Skeletal muscle tissue (tissue), 4 donors: Measurements from ENCODE around the gene NOM1. TPM values are rescaled to one million over a fixed set of nuclear protein-coding genes. Genes with fewer than 3 reads are reported as not detected.

Source experiments
- H3K27ac ChIP-seq: one replicate; pipeline ENCODE4 v1.7.0; 2013; ENCODE audit warnings: mild to moderate bottlenecking, low read depth, low read length, inconsistent platforms
- H3K27me3 ChIP-seq, 3 donors: one replicate each; pipeline ENCODE4 v1.7.0; 2013; ENCODE audit warnings: low read length in 3 of 3; ENCODE audit not compliant: control insufficient read depth in 3 of 3, insufficient read depth in 3 of 3
- H3K36me3 ChIP-seq, 3 donors: one replicate each; pipeline ENCODE4 v1.7.0; 2013; ENCODE audit warnings: low read length in 3 of 3; ENCODE audit not compliant: control insufficient read depth in 3 of 3, insufficient read depth in 3 of 3
- H3K4me1 ChIP-seq, 3 donors: one replicate each; pipeline ENCODE4 v1.7.0; 2013; ENCODE audit warnings: low read length in 3 of 3, mild to moderate bottlenecking in 3 of 3; ENCODE audit not compliant: control insufficient read depth in 3 of 3, insufficient read depth in 3 of 3
- H3K4me3 ChIP-seq, 3 donors: one replicate each; pipeline ENCODE4 v1.7.0; 2013; ENCODE audit warnings: low read length in 3 of 3
- H3K9ac ChIP-seq, 3 donors: one replicate each; pipeline ENCODE4 v1.7.0; 2013; ENCODE audit warnings: low read length in 3 of 3, mild to moderate bottlenecking in 3 of 3, moderate library complexity in 2 of 3, low read depth in 1 of 3
- H3K9me3 ChIP-seq, 3 donors: one replicate each; pipeline ENCODE4 v1.7.0; 2013; ENCODE audit warnings: low read length in 3 of 3; ENCODE audit not compliant: control insufficient read depth in 3 of 3
- total RNA-seq: library from RNA; depleted of rRNA; stranded (reverse); fragments of >200 nt; gene quantifications from one replicate; pipeline ENCODE4 v1.2.3, GENCODE V29; 2014
- donor health status: Osteomylitis.

The NOM1 gene
- total RNA-seq, 1 donor from 2014 or later = 17.2 TPM

GRCh38 chr7:156975620-156976019, 26.1 kb downstream of the NOM1 start:
- H3K9me3 ChIP-seq = no peaks in the 10 kb centered on the region
- H3K4me1 ChIP-seq = peaks cover 0 to 4% (median 3%) of the 10 kb centered on the region in 3 donors
- no peak overlapping the region for H3K4me3 ChIP-seq
- peaks cover 0 to 11% (median 2%) of the 10 kb centered on the region in 3 donors for H3K36me3 ChIP-seq
- H3K27ac ChIP-seq = no peak overlapping the region
- no peaks in the 10 kb centered on the region for H3K27me3 ChIP-seq
- H3K9ac ChIP-seq = no peak overlapping the region

GRCh38 chr7:156979007-156979606, 29.6 kb downstream of the NOM1 start:
- no peak overlapping the region for H3K4me3 ChIP-seq
- H3K36me3 ChIP-seq = no peaks in the 10 kb centered on the region
- no peaks in the 10 kb centered on the region for H3K27me3 ChIP-seq
- no peaks in the 10 kb centered on the region for H3K9me3 ChIP-seq
- no peaks in the 10 kb centered on the region for H3K4me1 ChIP-seq
- H3K9ac ChIP-seq = no peak overlapping the region
- no peak overlapping the region for H3K27ac ChIP-seq

- Histone ChIP-seq H3K27ac (no peak overlapping the region), H3K9me3 (no peaks in the 10 kb centered on the region), H3K4me3 (no peak overlapping the region), H3K36me3 (no peaks in the 10 kb centered on the region), H3K9ac (no peak overlapping the region), H3K27me3 (no peaks in the 10 kb centered on the region), H3K4me1 (peaks cover 0 to 2% (median 2%) of the 10 kb centered on the region in 3 donors)
Measured at GRCh38 chr7:156979711-156980110, 30.2 kb downstream of the NOM1 start.

DNA sequence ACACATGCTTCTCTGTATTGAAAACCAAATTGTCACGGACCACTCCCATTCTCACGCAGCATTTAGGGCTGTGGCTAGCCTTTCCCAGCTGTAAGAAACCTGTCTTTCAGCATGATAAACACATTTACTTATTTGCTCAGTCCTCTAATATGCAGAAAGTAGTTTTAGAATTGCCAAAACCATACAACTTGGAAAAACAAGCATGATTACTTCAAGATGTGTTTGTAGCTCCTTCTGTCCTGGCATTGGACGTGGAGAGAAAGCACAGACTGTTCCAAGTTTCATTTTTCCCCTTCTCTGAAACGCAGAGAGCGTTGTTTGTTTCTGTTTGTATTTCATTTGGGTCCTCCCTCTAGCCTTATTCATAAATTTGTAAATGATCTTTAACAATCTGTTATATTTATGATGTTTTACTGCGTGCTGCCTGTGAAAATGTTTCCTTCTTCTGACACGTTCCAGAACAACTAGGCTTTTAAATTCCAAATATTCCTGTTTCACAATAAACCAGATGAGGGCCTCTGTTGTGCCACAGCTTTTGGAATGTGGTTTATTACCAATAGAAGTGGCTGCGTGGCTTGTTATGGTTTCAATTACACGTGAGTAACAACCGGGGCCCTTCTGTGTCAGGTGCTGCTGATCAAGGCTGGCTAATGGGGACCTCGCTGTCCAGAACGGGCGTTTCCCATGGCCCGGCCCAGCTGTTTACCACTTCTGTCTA, 34.8 kb downstream of the NOM1 start:
- Histone ChIP-seq H3K4me3 (peak overlapping the region; percentile 4 to 51 (median 12)), H3K9me3 (no peaks in the 10 kb centered on the region), H3K4me1 (peaks cover 5 to 8% (median 6%) of the 10 kb centered on the region in 3 donors), H3K27me3 (no peaks in the 10 kb centered on the region), H3K9ac (peak overlapping the region; percentile 4 to 59 (median 17)), H3K36me3 (no peaks in the 10 kb centered on the region), H3K27ac (peak overlapping the region; percentile 12)

DNA sequence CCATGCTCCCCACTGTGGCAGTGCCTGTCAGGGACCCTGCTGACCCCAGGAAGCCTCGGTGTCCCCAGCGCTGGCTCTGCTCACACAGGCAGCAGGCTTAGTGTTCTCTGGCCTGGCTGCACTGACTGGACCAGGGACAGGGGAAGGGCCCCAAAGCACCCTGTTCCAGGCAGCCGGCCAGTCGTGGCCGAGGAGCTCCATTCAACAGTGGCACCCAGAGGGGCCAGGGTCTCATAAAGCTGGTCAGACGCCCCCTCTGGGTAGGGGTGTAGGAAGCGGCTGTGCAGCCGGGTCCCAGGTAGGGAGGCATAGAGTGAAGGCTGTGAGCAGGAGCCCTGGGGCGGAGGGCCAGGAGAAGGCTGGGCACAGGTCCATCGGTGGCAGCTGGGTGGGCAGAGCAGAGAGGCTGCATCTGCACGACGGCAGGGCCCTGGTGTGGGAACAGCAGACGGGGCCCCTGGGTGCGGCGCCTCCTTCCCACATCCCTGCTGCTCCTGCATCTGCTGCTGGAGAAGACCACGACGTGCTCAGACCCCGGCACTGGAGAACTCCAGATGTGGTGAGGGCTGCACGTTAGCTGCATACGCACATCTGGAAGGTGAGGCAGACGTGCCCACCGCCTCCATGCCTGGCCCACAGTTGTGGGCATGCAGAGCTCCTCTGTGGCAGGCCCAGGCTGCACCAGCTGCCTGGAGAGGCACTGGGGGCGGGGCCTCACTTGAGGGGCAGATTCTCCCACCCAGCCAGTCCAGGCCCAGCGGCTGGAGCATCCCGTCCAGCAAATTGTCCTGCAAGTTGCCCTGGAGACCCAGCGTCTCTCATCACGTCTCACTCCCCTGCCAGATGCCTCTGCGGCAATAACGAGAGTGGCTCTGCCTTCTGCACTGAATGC, 35.8 kb downstream of the NOM1 start:
- Histone ChIP-seq H3K27ac (no peak overlapping the region), H3K4me1 (peaks cover 5 to 8% (median 6%) of the 10 kb centered on the region in 3 donors), H3K36me3 (no peaks in the 10 kb centered on the region), H3K4me3 (peak overlapping the region in 1 of 3 donors; percentile 4), H3K9me3 (no peaks in the 10 kb centered on the region), H3K27me3 (peaks cover 0 to 5% (median 3%) of the 10 kb centered on the region in 3 donors), H3K9ac (peak overlapping the region in 1 of 3 donors; percentile 4)

DNA sequence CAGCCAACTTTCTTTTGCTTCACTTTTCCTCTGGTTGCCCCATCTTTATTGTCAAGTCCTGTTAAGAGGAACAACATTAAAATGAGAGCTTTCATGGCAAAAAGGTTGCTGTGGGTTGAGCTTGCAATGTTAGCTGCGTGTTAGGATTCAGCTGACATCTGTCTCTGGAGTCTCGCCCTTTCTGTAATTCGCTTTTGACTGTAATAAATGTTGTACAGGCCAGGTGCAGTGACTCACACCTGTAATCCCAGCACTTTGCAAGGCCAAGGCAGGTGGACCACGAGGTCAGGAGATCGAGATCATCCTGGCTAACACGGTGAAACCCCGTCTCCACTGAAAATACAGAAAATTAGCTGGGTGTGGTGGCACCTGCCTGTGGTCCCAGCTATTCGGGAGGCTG, 36.9 kb downstream of the NOM1 start:
- Histone ChIP-seq H3K9me3 (no peaks in the 10 kb centered on the region), H3K36me3 (no peaks in the 10 kb centered on the region), H3K4me1 (peaks cover 5 to 8% (median 6%) of the 10 kb centered on the region in 3 donors), H3K27me3 (peaks cover 0 to 8% (median 6%) of the 10 kb centered on the region in 3 donors), H3K9ac (no peak overlapping the region), H3K27ac (no peak overlapping the region), H3K4me3 (no peak overlapping the region)

DNA sequence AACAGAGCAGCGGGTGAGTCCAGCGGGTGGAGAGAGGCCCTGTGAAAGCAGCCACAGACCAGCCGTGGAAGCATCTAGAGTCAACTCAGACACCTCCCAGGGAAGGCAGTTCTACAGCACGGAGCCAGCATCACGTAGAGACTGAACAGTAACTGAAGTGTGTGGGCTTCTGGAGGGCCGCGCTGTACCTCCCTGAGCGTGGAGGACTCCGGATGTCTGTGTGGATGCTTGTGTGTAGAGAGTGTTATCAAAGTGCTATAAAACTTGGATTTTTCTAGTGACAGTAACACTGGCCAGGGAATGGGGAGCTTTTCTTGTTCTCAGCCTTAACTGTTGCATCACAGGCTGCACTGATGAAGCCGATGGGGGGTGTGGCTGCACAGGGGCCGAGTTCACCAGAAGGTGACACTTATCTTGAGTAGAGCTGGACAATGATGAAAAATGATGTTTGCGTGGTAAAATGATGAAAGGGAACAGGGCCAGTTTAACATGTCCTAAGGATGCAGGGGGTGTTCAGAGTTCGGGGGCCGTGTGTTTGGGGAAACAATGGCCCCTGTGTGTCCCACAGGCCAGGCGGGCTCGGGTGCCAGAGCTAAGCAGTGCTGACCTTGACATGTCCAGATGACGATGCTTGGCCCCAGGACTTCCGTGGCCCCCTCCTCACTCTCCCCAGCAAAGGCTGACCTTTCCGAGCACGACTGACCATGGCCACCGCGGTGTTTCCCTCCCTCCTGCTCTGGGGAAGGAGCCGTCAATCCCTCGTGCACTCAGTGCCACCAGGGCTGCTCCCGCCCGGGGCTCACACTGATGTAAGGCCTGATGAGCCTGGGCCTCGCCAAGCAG, 39.1 kb downstream of the NOM1 start:
- H3K9me3 ChIP-seq = no peaks in the 10 kb centered on the region
- H3K36me3 ChIP-seq = no peaks in the 10 kb centered on the region
- H3K9ac ChIP-seq = no peak overlapping the region
- peaks cover 12 to 24% (median 23%) of the 10 kb centered on the region in 3 donors for H3K27me3 ChIP-seq
- H3K27ac ChIP-seq = no peak overlapping the region
- no peak overlapping the region for H3K4me3 ChIP-seq
- H3K4me1 ChIP-seq = peaks cover 5 to 8% (median 6%) of the 10 kb centered on the region in 3 donors

DNA sequence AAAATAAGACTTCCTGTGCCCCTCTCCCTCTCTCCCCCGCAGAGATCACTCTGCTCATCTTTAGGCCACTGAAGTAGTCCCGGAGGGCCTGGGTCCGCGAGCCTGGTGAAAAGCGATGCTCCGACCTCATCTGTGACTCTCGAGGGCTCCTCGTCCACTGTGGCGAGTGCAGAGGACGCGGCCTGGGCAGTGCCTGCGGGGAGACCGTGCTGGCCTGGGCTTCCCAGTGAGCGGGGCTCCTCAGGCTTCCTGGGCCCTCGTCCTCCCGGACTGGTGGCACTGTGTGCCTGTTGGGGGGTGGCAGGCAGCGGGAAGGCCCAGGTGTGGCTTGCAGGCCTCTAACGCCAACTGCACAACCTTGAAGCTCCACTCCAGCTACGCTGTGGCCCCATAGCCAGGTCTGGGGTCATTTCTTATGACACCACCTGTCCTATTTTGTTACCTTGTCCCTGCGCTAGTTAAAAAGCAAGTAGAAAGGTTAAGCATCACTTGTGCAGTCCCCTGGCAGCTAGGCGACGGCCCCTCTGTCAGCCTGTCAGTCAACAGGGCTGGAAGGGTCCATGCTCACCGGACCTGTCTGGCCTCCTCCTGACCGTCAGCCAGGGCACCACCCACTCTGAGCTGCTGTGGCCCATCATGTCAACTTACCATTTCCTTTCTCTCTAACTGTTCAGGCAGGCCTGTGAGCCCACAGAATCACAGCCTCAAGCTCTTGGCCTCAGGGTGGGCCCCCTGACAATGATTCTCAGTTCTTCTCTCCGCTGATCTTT, 40.4 kb downstream of the NOM1 start:
- no peaks in the 10 kb centered on the region for H3K9me3 ChIP-seq
- no peak overlapping the region for H3K9ac ChIP-seq
- peaks cover 2 to 4% (median 3%) of the 10 kb centered on the region in 3 donors for H3K4me1 ChIP-seq
- peaks cover 12 to 28% (median 23%) of the 10 kb centered on the region in 3 donors for H3K27me3 ChIP-seq
- H3K36me3 ChIP-seq = no peaks in the 10 kb centered on the region
- no peak overlapping the region for H3K27ac ChIP-seq
- no peak overlapping the region for H3K4me3 ChIP-seq
